Stromal cell of bone marrow (primary cell): ENCODE results near the gene COPS7A.

ENCODE experiments used
- DNase-seq: peaks from one replicate; pipeline ENCODE4 v3.0.0-alpha.2; 2012; ENCODE audit warnings: low read depth

Gene COPS7A

GRCh38 chr12:6751767-6752166 lies 27.9 kb downstream of the COPS7A start:
- DNase-seq = no peak

- DNase-seq = no peak
Measured at GRCh38 chr12:6752167-6752920, 28.5 kb downstream of the COPS7A start.

- DNase-seq = peak; percentile 99
Measured at GRCh38 chr12:6752921-6753771, 29.3 kb downstream of the COPS7A start, which contains the start of gene MLF2. MLF2 (minus strand) TSS chr12:6753141; CDS start chr12:6752334, 807 bp downstream.

GRCh38 chr12:6753772-6754356 lies 30.0 kb downstream of the COPS7A start:
- DNase-seq = no peak

DNA sequence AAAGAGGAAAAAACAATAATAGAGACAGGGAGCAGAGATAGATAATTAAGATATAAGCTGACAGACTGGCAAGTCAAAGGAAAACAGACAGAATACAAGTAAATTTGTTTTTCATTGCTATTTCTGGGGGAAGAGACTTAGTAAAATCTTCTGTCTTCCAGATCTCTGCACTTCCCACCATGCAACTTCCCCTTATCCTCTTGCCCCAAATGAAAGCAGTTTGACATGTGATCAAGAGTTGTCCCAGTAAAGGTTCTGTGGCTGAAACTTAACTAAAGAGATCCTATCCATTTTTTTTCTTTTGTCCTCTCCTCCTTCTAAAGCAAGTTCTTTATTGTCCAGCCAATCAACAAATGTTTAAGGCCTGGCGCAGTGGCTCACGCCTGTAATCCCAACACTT lies 30.6 kb downstream of the COPS7A start:
- no peak for DNase-seq

DNA sequence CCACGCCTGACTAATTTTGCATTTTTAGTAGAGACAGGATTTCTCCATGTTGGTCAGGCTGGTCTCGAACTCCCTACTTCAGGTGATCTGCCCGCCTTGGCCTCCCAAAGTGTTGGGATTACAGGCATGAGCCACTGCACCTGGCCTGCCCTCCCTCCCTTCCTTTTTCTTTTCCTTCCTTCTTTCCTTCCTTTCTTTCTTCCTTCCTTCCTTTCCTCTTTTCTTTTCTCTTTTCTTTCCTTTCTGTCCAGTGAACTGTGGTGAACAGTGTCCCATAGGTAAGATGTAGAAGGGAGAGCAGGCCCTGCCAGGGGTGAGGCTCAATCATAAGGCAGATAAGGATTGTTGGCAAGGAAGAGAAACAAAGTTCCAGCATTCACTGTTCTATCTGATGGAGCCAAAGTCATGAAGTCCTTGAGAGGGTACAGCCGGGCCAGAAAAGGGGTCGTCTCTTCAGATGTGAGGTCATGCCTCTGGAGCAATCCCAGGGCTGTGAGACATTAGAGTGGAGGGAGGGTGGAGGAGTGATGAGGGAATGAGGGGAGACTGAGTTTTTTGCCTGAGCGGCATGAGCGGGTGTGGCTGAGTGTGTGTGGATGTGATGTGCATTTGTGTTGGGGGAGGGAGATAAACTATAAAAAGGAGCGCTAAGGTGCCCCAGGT lies 33.3 kb downstream of the COPS7A start:
- no peak for DNase-seq

DNA sequence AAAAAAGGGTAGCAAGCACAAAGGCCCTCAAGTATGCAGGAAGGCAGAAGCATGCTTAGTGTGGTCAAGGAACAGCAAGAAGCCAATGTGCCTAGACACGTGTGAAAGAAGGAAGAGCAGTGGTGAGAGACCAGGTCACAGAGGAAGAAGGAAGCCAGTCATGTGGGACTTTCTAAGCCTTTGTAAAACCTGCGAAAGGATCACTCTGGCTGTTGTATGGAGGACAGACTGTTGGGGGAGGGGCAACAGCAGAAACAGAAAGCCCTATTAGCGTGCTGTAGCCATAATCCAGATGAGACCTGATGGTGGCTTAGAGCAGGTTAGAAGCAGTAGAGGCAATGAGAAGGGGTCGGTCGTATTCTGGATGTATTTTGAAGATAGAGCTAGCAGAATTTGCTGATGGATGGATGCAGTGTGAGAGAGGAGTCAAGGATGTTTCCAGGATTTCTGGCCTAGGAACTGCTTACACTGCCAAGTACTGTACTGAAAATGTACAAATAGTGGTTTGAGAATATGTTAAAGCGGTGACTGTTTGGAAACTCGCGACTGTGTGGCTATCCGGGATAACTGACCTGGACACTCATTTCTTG lies 34.8 kb downstream of the COPS7A start:
- no peak for DNase-seq

- DNase-seq = no peak
Measured at GRCh38 chr12:6759741-6760140, 35.9 kb downstream of the COPS7A start.

- no peak for DNase-seq
Measured at GRCh38 chr12:6763380-6763779, 39.5 kb downstream of the COPS7A start.

DNA sequence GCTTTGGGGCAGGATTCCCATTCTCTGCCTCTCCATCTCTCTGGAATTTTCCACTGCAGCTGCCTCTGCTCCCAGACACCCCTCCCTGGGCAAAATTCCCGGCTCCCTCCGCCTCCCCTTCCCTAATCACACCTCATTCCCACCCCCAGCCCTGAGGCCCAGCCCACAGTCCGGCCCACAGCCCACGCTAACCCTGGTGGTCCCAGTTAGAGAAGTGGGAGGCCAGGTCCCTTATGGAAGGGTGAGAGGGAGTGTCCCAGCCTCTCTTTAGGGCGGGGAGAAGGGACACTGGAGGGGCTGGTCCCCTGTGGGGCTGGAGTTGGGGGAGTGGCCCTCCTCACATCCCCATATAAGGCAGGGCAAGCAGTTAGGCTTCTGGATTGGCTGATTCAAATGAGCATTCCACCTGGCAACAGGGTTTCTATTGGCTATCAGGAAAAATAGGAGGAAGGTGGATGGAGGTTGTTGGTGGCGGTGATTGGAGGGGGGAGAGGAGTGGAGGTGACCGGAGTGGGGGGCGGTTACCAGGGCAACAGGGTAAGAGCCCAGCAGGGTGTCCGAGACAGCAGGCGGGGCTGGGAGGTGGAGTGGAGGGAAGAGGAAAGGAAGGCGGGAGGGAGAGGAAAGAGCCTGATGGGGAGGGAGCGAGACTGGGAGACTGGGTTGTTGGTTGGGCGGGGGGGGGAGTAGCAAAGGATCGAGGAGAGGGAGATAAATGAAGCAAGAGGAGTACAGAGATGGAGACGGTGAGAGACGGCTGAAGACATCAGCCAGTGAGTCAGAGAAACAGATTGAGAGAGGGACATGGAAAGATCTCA lies 40.4 kb downstream of the COPS7A start:
- DNase-seq = peak; percentile 98

GRCh38 chr12:6765048-6765633 lies 41.3 kb downstream of the COPS7A start:
- no peak for DNase-seq

DNA sequence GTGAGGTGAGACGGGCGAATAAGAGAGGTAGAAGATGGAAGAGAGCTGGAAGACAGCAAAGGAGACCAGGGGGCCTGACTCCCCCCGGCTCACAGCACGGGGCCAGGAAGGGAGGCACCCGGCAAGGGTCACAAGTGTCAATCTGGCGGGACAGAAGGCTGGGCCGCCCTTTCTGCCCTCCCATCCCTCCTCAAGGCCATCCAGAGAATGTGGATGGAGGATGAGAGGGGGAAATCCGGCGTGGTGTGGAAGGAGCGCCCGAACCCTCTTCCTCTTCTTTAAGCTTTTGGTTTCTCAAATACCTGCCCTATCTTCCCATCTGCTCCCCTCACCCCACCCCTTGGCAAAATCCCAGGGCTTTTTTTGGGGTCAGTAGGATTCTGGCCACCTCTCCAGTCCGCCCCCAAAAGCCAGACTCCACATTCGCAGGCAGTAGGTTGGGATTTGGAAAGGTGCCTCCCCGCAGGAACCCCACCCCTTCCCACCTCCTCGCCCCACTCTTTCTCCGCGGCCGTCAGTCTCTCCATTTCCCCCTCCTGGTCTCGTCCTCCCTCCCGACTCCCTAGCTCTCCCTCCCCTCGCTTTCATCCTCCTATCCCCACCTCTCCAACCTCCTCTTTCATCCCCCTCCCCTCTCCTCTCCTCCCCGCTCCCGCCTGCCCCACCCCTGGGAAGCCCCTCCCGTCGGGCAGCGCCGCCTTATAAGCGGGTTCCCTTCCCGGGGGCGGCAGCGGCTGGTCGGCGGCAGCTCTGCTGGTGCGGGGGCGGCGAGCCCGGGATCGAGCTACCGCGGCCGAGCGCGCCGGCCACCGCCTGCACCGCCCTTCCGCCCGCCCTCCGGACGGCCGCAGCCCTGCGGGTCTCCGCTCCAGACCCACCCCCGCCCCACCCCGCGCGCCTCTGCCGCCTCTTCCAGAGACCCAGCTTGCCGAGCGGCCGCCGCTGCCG lies 42.1 kb downstream of the COPS7A start, which contains the start of gene PTMS:
TSS of gene PTMS (plus strand) at position 730 of the 948 bp plus-strand sequence. CDS start 343 bp downstream, outside the sequence.
- DNase-seq = peak; percentile 68

DNA sequence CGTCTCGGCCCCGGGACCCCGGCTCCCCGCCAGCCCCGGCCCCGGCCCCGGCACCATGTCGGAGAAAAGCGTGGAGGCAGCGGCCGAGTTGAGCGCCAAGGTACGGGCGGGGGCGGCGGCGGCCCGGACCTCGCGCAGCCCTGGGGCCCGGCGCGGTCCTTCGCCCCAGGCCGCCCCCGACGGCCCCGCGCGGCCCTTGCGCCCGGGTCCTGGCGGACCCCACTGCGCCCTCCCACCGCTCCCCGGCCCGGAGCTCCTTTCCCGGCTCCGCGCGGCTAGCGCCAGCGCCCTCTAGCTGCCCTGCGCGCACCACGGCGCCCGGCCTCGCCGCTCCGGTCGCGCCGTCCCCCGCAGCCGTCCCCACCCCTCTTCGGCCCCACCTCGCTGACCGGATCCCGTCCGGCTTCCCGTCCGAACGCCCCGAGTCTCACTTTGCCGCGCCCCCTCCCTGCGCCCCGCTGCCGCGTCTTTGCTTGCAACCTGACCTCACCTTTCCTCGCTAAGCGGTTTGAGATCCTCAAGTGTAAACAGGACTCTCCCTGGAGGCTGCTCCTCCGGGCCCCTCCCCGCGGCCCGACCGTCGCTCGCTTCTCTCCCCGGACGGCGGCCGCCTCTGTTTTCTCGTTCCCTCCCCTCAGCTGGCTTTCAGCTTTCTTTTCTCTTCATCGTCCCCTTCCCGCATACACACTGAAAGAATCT lies 43.0 kb downstream of the COPS7A start:
- DNase-seq = peak; percentile 60

DNA sequence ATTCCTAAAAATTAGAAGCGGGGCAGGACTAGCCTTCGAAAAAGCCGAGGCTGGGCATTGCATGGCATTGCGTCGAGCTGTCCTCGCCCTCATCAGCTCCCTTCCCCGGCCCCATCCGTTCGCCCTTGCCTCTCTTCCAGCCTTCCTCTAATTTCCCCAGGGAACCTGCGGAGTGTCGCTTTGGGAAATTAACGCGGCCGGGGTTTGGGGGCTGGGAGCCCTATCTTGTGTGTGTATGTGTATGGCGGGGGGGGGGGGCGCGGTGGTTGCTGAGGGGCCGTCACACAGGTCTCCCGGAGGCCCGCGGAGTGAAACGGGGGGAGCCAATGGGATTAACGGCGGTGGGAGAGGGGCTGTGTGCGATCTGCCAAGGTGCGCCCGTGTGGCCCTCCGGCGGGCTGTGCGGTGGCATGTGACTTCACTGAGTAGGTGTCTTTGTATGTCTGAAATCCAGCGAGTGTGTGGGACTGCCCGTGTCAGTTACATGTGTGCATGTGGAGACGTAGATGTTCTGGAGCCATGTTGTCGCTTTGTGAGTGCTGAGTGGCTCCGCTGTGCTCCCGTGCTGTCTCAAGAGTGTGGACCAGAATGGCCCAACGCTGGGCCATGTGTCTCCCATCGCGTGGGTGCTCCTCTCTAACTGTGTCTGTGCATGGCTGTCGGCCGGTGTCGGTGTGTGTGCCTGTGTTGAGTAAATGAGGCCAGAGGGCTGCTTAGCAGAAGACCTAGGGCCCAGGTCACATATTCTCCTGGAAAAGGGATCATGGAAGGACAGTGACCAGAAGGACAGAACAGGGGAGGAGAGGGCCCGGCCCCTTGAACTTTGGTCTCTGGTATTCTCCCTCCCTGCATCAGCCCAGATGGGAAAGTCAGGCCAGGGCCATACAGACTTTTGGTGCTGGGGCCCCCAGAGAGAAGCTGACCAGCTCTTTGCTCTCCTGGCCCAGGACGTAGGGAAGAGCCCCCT lies 43.8 kb downstream of the COPS7A start:
- DNase-seq = no peak

- DNase-seq = no peak
Measured at GRCh38 chr12:6768437-6768914, 44.6 kb downstream of the COPS7A start.

- no peak for DNase-seq
Measured at GRCh38 chr12:6768990-6769389, 45.1 kb downstream of the COPS7A start.

GRCh38 chr12:6769666-6770065 lies 45.8 kb downstream of the COPS7A start:
- DNase-seq = no peak
